Anterior cingulate cortex (tissue), 58 donors: ENCODE results near the gene KRTAP9-8.
"Not testable (repeated sequence)": the region's sequence is repeated elsewhere in the genome, so short reads cannot be mapped to it uniquely, and the experiment has no call there.

Experiments
- DNase-seq, 58 donors: peaks; one replicate each; lab custom pipeline; 2025; lab: John Stamatoyannopoulos, UW

The KRTAP9-8 gene

DNA sequence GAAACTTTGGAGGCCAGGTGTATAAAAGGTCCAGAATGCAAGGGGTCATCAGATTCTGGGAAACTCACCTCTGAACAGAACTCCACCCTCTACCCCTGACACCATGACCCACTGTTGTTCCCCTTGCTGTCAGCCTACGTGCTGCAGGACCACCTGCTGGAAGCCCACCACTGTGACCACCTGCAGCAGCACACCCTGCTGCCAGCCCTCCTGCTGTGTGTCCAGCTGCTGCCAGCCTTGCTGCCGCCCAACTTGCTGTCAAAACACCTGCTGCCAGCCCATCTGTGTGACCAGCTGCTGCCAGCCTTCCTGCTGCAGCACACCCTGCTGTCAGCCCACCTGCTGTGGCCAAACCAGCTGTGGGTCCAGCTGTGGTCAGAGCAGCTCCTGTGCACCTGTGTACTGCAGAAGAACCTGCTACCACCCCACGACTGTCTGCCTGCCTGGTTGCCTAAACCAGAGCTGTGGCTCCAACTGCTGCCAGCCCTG, at the start of gene KRTAP9-8:
KRTAP9-8 (plus strand) TSS at position 51 of the 489 bp plus-strand sequence; CDS start at position 104, 53 bp downstream.
- not testable (repeated sequence) for DNase-seq

DNA sequence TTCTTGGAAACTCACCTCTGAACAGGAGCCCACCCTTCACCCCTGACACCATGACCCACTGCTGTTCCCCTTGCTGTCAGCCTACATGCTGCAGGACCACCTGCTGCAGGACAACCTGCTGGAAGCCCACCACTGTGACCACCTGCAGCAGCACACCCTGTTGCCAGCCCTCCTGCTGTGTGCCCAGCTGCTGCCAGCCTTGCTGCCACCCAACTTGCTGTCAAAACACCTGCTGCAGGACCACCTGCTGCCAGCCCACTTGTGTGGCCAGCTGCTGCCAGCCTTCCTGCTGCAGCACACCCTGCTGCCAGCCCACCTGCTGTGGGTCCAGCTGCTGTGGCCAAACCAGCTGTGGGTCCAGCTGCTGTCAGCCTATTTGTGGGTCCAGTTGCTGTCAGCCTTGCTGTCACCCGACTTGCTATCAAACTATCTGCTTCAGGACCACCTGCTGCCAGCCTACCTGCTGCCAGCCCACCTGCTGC, 47.9 kb upstream of the KRTAP9-8 start, which contains the start of gene KRTAP9-1:
KRTAP9-1 (plus strand) TSS at position 51 of the 482 bp plus-strand sequence; CDS start at position 51, 0 bp downstream.
- DNase-seq = not testable (repeated sequence)

GRCh38 chr17:41190328-41190727, 47.5 kb upstream of the KRTAP9-8 start:
- DNase-seq = no peak

- no peak for DNase-seq
These were observed 41.7 kb upstream of the KRTAP9-8 start for GRCh38 chr17:41196068-41196467.

- no peak for DNase-seq
These were observed 38.2 kb upstream of the KRTAP9-8 start for GRCh38 chr17:41199421-41200078.

DNA sequence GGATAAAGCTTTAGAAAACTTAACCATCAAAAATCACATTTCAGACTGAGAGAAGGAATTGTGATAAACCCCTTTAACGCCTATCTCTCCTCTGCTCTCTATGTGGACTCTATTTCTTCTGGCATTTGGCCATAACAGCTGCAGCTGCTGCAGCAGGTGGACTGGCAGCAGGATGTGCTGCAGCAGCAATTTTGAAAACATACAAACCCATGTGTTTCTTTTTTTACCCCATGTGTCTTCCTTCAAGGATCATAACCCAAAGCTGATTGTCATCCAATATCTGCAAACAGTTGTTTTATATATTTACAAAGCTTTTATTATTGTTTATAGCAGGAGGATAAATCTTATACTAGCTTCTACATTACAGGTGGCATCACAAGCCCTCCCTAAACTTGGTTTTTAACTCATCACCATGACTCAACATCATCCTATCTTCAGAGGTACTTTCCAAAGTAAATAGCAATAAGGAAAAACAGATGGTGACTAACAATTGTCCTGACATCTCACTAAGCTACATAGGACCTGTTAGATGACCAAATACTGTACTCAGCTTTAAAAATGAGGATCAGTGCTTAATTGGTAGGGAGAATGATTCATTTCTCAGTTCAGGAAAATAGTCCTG, 25.8 kb upstream of the KRTAP9-8 start:
- no peak for DNase-seq

DNA sequence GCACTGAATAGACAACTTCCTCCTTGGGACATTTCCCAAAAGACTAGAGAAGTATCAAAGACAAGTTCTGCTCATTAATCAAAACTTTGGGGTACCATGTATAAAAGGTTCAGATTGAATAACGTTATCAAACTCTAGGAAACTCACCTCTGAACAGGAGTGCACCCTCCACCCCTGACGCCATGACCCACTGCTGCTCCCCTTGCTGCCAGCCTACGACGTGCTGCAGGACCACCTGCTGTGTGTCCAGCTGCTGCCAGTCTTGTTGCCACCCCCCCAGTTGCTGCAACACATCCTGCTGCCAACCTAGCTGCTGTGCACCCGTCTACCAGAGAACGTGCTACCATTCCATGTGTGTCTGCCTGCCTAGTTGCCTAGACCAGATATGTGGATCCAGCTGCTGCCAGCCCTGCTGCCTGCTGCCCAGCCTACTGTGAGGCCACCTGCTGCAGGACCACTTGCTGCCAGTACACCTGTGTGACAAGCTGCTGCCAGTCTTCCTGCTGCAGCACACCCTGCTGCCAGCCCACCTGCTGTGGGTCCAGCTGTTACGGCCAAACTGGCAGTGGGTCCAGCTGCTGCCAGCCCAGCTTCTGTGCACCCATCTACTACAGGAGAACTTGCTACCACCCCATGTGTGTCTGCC, 25.2 kb upstream of the KRTAP9-8 start:
- no peak for DNase-seq

- DNase-seq = no peak
These were observed 22.1 kb upstream of the KRTAP9-8 start for GRCh38 chr17:41215681-41216080.

DNA sequence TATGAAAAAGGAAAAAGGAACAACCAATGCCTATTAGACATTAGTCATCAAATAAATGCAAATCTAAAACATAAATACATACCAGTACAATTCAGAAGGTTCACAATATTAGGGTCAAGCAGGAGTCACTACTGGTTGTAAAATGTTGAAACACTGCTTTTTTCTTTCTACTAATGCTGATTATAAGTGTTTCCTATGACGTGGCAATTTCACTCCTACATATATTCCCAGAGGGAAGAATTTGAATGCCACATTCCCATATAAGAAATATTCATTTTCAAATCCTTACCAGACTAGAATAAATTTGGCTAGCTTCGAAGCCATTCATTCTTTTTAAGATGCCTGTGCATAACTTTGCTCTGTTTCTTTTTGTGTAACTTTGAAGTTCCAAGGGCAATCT, 14.0 kb upstream of the KRTAP9-8 start:
- DNase-seq = no peak

DNA sequence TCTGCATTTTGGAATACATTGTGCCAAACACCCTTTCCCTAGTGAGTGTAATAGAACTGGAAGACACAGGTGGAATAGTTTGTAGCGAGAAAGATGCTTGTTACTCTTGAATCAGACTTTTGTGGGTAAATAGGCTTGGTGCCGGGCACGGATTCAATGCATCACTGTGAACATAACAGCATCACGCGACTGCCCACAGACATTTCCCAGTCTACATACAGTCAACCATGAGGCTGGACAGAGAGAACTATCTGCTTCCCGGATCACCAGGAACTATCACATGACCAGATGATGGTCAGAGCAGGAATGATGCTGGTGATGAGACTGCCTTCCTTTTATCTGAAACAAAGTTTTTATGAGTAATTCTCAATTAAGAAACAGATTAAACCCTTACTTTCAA, 11.7 kb upstream of the KRTAP9-8 start:
- DNase-seq = no peak

- not testable (repeated sequence) for DNase-seq
These were observed 11.2 kb upstream of the KRTAP9-8 start, which contains the start of gene KRTAP9-2 for GRCh38 chr17:41226598-41227095. Gene KRTAP9-2 (plus strand): TSS chr17:41226648. CDS start chr17:41226655, 7 bp downstream.

GRCh38 chr17:41230094-41230493, 7.7 kb upstream of the KRTAP9-8 start:
- DNase-seq = no peak

DNA sequence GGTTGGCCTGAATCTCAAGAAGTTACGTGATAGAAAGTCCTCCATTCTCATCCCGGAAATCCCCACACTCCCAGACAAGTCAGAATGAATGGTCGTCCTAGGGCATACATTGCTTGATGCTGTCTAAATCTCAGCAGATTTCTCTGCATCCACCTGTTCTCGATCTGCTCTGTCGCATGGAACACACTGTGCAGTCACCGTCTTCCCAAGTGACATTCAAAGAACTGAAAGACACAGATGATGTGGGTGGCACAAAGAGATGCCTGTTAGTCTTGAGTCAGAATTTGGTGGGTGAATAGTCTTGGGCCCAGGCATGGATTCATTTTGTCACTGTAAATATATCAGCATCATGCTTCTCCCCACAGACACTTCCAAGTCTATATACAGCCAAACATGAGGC, 6.1 kb upstream of the KRTAP9-8 start:
- DNase-seq = no peak

- not testable (repeated sequence) for DNase-seq
These were observed 5.2 kb upstream of the KRTAP9-8 start, which contains the start of gene KRTAP9-3 for GRCh38 chr17:41232399-41233105. Gene KRTAP9-3 (plus strand): TSS chr17:41232449. CDS start chr17:41232502, 53 bp downstream.

DNA sequence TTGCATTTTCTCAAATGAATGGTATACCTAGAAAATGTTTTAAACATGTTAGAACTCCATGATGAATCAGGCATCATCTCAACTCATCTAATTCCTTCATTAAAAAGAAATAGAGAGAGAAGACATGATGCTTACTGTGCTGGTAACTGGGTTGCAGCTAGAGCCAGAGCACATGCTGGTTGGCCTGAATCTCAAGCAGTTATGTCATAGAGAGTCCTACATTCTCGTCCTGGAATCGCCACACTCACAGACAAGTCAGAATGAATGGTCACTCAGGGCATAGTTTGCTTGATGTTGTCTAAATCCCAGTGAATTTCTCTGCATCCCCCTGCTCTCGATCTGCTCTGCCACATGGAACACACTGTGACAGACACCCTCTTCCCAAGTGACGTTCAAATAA, 683 bp upstream of the KRTAP9-8 start:
- not testable (repeated sequence) for DNase-seq

DNA sequence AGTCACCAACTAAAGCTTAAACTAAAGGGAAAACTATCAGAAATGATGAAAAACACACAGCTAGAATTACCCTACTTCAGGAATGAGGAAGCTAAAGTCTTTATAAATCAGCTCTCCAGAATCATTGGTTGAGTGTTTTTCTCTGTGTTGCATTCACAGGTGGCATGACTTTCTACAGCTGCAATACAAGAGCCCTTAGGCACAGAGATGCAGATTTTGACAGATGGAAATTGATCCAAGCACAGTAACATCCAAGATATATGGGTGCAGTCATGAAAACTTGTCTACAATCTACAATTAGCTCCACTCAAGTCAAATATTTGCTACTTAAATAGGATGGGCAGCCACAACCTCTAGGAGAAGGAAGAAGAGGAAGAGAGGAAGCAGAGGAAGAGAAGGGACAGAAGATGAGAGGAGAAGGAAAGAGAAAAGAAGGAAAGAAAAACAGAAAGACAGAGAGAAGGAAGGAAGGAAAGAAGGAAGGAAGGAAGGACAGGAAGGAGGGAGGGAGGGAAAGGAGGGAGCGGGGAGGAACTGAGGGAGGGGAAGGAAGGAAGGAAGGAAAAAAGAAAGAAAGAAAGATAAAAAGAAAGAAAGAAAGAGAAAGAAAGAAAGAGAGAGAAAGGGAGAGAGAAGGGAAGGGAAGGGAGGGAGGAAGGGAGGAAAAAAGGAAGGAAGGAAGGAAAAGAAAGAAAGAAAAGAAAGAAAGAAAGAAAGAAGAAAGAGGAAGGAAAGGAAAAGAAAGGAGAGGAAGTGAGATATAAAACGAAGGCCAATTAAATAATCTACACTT, 9.4 kb downstream of the KRTAP9-8 start:
- DNase-seq = not testable (repeated sequence)

DNA sequence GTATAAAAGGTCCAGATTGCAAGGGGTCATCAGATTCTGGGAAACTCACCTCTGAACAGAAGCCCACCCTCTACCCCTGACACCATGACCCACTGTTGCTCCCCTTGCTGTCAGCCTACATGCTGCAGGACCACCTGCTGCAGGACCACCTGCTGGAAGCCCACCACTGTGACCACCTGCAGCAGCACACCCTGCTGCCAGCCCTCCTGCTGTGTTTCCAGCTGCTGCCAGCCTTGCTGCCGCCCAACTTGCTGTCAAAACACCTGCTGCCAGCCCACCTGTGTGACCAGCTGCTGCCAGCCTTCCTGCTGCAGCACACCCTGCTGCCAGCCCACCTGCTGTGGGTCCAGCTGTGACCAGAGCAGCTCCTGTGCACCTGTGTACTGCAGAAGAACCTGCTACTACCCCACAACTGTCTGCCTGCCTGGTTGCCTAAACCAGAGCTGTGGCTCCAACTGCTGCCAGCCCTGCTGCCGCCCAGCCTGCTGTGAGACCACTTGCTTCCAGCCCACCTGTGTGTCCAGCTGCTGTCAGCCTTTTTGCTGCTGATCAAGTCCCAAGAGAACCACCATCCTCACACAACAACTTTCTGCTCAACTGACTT, 11.9 kb downstream of the KRTAP9-8 start, which contains the start of gene KRTAP9-4:
KRTAP9-4 (plus strand) TSS at position 51 of the 604 bp plus-strand sequence; CDS start at position 85, 34 bp downstream.
- DNase-seq = not testable (repeated sequence)

DNA sequence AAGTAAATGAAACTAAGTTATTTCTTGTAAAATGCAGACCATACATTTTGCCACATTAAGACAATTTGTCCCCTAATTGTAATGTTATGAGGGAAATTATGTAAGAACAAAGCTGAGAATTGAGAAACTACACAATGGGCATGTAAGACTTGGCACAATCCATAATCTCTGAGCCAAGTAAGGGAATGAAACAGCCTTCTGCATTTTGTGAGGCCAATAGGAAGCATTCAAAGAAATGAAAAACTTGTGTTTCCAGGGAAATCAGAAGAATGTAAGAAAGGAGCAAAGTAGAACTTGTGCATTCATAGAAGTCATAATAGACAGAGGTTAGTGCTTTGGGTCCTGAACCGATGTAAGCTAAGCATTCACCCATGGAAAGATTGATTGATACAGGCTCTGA, 13.5 kb downstream of the KRTAP9-8 start:
- no peak for DNase-seq

DNA sequence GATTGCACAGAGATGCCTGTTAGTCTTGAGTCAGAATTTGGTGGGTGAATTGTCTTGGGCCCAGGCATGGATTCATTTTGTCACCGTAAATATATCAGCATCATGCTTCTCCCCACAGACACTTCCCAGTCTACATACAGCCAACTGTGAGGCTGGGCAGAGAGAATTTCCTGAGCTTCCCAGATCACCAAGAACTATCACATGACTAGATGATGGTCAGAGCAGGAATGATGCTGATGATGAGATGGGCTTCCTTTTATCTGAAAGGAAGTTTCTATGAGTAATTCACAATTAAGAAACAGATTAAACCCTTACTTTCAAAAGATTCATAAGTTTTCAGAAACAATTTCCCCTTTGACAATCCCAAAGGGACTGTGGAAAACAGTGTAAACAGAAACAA, 17.1 kb downstream of the KRTAP9-8 start:
- DNase-seq = no peak
